Ascending aorta (tissue), 2 donors: ENCODE measurements around the gene KIF17. TPM values are rescaled to one million over a fixed set of nuclear protein-coding genes. Genes with fewer than 3 reads are reported as not detected.

Experiments
- DNase-seq, 2 donors: peaks; one replicate each; pipeline ENCODE4 v3.0.0-alpha.2; 2019; ENCODE audit warnings: low spot score in 2 of 2
- H3K27ac ChIP-seq, 2 donors: fragments of 200-600 bp; sonication (generic); one replicate each; pipeline ENCODE4 v1.5.1; 2016 to 2017; ENCODE audit warnings: mild to moderate bottlenecking in 1 of 2
- H3K27me3 ChIP-seq: fragments of 200-600 bp; sonication (generic); one replicate; pipeline ENCODE4 v1.5.1; 2017
- H3K36me3 ChIP-seq, 2 donors: fragments of 200-600 bp; sonication (generic); one replicate each; pipeline ENCODE4 v1.5.1; 2016
- H3K4me1 ChIP-seq, 2 donors: fragments of 200-600 bp; sonication (generic); one replicate each; pipeline ENCODE4 v1.5.1; 2016 to 2017; ENCODE audit warnings: mild to moderate bottlenecking in 1 of 2
- H3K4me3 ChIP-seq, 2 donors: fragments of 200-600 bp; sonication (generic); one replicate each; pipeline ENCODE4 v1.5.1; 2016 to 2017; ENCODE audit warnings: mild to moderate bottlenecking in 1 of 2
- H3K9me3 ChIP-seq, 2 donors: fragments of 200-600 bp; sonication (generic); one replicate each; pipeline ENCODE4 v1.5.1; 2016
- CTCF ChIP-seq, 3 experiments: fragments of 200-600 bp in 2 of 3; fragments of 450-650 bp in 1 of 3; sonication (generic) in 2 of 3; IDR thresholded peaks; one replicate each; pipeline ENCODE4 v1.5.1; 2016 to 2019; ENCODE audit warnings: antibody characterized with exemption in 3 of 3, mild to moderate bottlenecking in 1 of 3, moderate library complexity in 1 of 3
- intact Hi-C: fragments of 100-400 bp; cut with DNase I; formaldehyde crosslinking; loops from one replicate; pipeline ENCODE4 v1.15.1; 2023
- total RNA-seq: library from RNA; depleted of rRNA; stranded (reverse); fragments of >200 nt; gene quantifications from one replicate; pipeline ENCODE4 v1.1.0, GENCODE V29; 2016

The KIF17 gene
- total RNA-seq, 1 donor from 2014 or later: 18.5 TPM

- no peak for TF ChIP-seq CTCF (IDR thresholded peaks at IDR 0.05)
- no peak overlapping the region for H3K27ac ChIP-seq
- peaks cover 0 to under 1% of the 10 kb centered on the region in 2 donors for H3K4me1 ChIP-seq
- intact Hi-C loops: no loop called here
- no peak overlapping the region for H3K4me3 ChIP-seq
- DNase-seq: no peak
- no peaks in the 10 kb centered on the region for H3K9me3 ChIP-seq
- H3K36me3 ChIP-seq: no peaks in the 10 kb centered on the region
- H3K27me3 ChIP-seq: peaks cover 8% of the 10 kb centered on the region
Measured at GRCh38 chr1:20712215-20712577, 5.6 kb downstream of the KIF17 start.

- TF ChIP-seq CTCF (IDR thresholded peaks at IDR 0.05): no peak
- no peak for DNase-seq
- intact Hi-C loops: no loop called here
- Histone ChIP-seq H3K4me3 (no peak overlapping the region), H3K9me3 (no peaks in the 10 kb centered on the region), H3K27ac (no peak overlapping the region), H3K36me3 (no peaks in the 10 kb centered on the region), H3K27me3 (peaks cover 6% of the 10 kb centered on the region), H3K4me1 (no peaks in the 10 kb centered on the region)
Measured at GRCh38 chr1:20711285-20712214, 6.3 kb downstream of the KIF17 start.

- Histone ChIP-seq H3K4me1 (no peaks in the 10 kb centered on the region), H3K27ac (no peak overlapping the region), H3K27me3 (no peaks in the 10 kb centered on the region), H3K4me3 (no peak overlapping the region), H3K36me3 (no peaks in the 10 kb centered on the region), H3K9me3 (no peaks in the 10 kb centered on the region)
- no peak for TF ChIP-seq CTCF (IDR thresholded peaks at IDR 0.05)
- intact Hi-C loops: no loop called here
- DNase-seq: no peak
Measured at GRCh38 chr1:20710469-20711284, 7.1 kb downstream of the KIF17 start.

- H3K36me3 ChIP-seq: no peaks in the 10 kb centered on the region
- TF ChIP-seq CTCF (IDR thresholded peaks at IDR 0.05): no peak
- no peaks in the 10 kb centered on the region for H3K27me3 ChIP-seq
- H3K27ac ChIP-seq: no peak overlapping the region
- H3K9me3 ChIP-seq: no peaks in the 10 kb centered on the region
- intact Hi-C loops: no loop called here
- no peak for DNase-seq
- no peaks in the 10 kb centered on the region for H3K4me1 ChIP-seq
- H3K4me3 ChIP-seq: no peak overlapping the region
Measured at GRCh38 chr1:20709868-20710267, 7.9 kb downstream of the KIF17 start.

GRCh38 chr1:20708891-20709290 lies 8.9 kb downstream of the KIF17 start:
- no peak overlapping the region for H3K27ac ChIP-seq
- no peak for TF ChIP-seq CTCF (IDR thresholded peaks at IDR 0.05)
- no peaks in the 10 kb centered on the region for H3K4me1 ChIP-seq
- intact Hi-C loops: no loop called here
- DNase-seq: no peak
- H3K9me3 ChIP-seq: no peaks in the 10 kb centered on the region
- H3K36me3 ChIP-seq: no peaks in the 10 kb centered on the region
- no peaks in the 10 kb centered on the region for H3K27me3 ChIP-seq
- H3K4me3 ChIP-seq: no peak overlapping the region
